MM.1S (cell line): ENCODE results near the gene JAG2.

Experiments used
- CTCF ChIP-seq: fragments of 300-600 bp; sonication (generic); IDR thresholded peaks from 2 replicates; pipeline ENCODE4 v1.5.1; 2016; ENCODE audit warnings: antibody characterized with exemption, low read length, mixed read lengths
- EZH2 ChIP-seq: fragments of 300-600 bp; sonication (generic); optimal IDR thresholded peaks from 2 replicates; pipeline ENCODE3; 2017; ENCODE audit warnings: low read depth, mild to moderate bottlenecking, antibody characterized with exemption, low read length, mixed read lengths
- EZH2phosphoT487 ChIP-seq: fragments of 300-600 bp; sonication (generic); IDR thresholded peaks from 2 replicates; pipeline ENCODE4 v1.6.1; 2018; ENCODE audit warnings: antibody characterized with exemption, low read length

GRCh38 chr14:105211086-105211757, 42.6 kb upstream of the JAG2 start:
- TF ChIP-seq CTCF, result no peak
- no peak for TF ChIP-seq EZH2
- TF ChIP-seq EZH2phosphoT487, result no peak
